Sigmoid colon (tissue), 7 donors: ENCODE results near the gene CAMK1D. TPM values are rescaled to one million over a fixed set of nuclear protein-coding genes. Genes with fewer than 3 reads are reported as not detected.

Source experiments
- DNase-seq: peaks from one replicate; pipeline ENCODE4 v3.0.0-alpha.2; 2019
- H3K27ac ChIP-seq, 4 donors: fragments of 200-600 bp; sonication (generic); one replicate each; pipeline ENCODE4 v1.5.1; 2016 to 2019; ENCODE audit warnings: mild to moderate bottlenecking in 1 of 4
- H3K27me3 ChIP-seq, 3 donors: fragments of 200-600 bp; sonication (generic); one replicate each; pipeline ENCODE4 v1.5.1; 2019; ENCODE audit warnings: mild to moderate bottlenecking in 1 of 3
- H3K36me3 ChIP-seq, 4 donors: fragments of 200-600 bp; sonication (generic); one replicate each; pipeline ENCODE4 v1.5.1; 2016 to 2019
- H3K4me1 ChIP-seq, 4 donors: fragments of 200-600 bp; sonication (generic); one replicate each; pipeline ENCODE4 v1.5.1; 2017 to 2019
- H3K4me3 ChIP-seq, 4 donors: fragments of 200-600 bp; sonication (generic); one replicate each; pipeline ENCODE4 v1.5.1; 2017 to 2019; ENCODE audit warnings: mild to moderate bottlenecking in 2 of 4, moderate library complexity in 1 of 4
- H3K9me3 ChIP-seq, 4 donors: fragments of 200-600 bp in 3 of 4; sonication (generic) in 3 of 4; one replicate each; pipeline versions ENCODE4 v1.5.1 to v1.6.1; 2013 to 2019
- EP300 ChIP-seq, 4 donors: sonication (generic); formaldehyde crosslinking; IDR thresholded peaks; one replicate each; pipeline ENCODE4 v1.6.1; 2017; ENCODE audit warnings: antibody characterized with exemption in 4 of 4
- POLR2A ChIP-seq, 2 donors: fragments of 450-650 bp; IDR thresholded peaks; one replicate each; pipeline ENCODE4 v1.6.1; 2016; ENCODE audit warnings: antibody characterized with exemption in 2 of 2, mild to moderate bottlenecking in 2 of 2, moderate library complexity in 2 of 2
- POLR2AphosphoS5 ChIP-seq, 4 donors: sonication (generic); formaldehyde crosslinking; IDR thresholded peaks; one replicate each; pipeline ENCODE4 v1.6.1; 2017; ENCODE audit warnings: antibody characterized with exemption in 4 of 4
- WGBS, 2 donors: extraction: QIAGEN DNeasy Blood & Tissue Kit; methylation state at CpG; one replicate each; pipeline ENCODE4 v1.1.7; 2013; 5-methylcytosine and 5-hydroxymethylcytosine counted together
- intact Hi-C: fragments of 100-400 bp; cut with DNase I; formaldehyde crosslinking; loops from one replicate; pipeline ENCODE4 v1.15.1; 2023
- polyA plus RNA-seq, 3 donors: library from polyadenylated mRNA; stranded (reverse); fragments of 200-250 nt; gene quantifications; one replicate each; pipeline ENCODE4 v1.2.3, GENCODE V29; 2013
- total RNA-seq, 4 donors: library from RNA; depleted of rRNA; stranded (reverse); fragments of >200 nt; gene quantifications; one replicate each; pipeline ENCODE4 v1.1.0, GENCODE V29; 2016
- TF ChIP-seq, protein P1 (sequence below), 4 experiments: fragments of 450-650 bp in 3 of 4; fragments of 200-600 bp in 1 of 4; IDR thresholded peaks; one replicate each; pipeline ENCODE4 v1.5.1; 2016 to 2019; ENCODE audit warnings: antibody characterized with exemption in 4 of 4, mild to moderate bottlenecking in 3 of 4, moderate library complexity in 2 of 4
- donor health status: healthy with polysubstance abuse.
- donor health status: Bipolar disorder and iron deficiency.
- donor health status: healthy.

The CAMK1D gene
- total and polyA plus RNA-seq, 7 donors = 7.2 to 11.5 (median 8.6) TPM

DNA sequence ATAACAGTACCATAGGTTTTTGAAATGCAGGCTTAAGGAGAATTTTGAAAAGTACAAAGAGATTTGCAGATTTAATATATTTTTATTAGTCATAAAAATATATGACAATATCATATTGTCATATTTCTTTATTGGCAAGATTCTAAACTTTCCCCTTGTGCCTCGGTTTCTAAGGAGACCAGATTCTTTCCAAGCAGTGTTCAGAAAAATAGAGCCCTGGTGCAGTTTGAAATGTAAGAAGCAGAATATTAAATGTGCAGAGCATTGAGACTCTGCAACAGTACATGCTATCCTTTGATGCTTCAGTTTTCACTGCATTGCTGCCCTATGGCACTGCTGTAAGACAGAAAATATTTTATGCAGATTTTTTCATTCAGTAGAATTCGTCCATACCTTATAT is 408.9 kb downstream of the CAMK1D start:
- WGBS, 2 donors = 91 to 92% methylated on average over 2 of the region's 2 CpGs
- intact Hi-C loops = no loop called here
- no peak overlapping the region for H3K4me3 ChIP-seq
- no peaks in the 10 kb centered on the region for H3K9me3 ChIP-seq
- no peak for TF ChIP-seq POLR2AphosphoS5 (IDR thresholded peaks at IDR 0.05)
- TF ChIP-seq, protein P1, sequence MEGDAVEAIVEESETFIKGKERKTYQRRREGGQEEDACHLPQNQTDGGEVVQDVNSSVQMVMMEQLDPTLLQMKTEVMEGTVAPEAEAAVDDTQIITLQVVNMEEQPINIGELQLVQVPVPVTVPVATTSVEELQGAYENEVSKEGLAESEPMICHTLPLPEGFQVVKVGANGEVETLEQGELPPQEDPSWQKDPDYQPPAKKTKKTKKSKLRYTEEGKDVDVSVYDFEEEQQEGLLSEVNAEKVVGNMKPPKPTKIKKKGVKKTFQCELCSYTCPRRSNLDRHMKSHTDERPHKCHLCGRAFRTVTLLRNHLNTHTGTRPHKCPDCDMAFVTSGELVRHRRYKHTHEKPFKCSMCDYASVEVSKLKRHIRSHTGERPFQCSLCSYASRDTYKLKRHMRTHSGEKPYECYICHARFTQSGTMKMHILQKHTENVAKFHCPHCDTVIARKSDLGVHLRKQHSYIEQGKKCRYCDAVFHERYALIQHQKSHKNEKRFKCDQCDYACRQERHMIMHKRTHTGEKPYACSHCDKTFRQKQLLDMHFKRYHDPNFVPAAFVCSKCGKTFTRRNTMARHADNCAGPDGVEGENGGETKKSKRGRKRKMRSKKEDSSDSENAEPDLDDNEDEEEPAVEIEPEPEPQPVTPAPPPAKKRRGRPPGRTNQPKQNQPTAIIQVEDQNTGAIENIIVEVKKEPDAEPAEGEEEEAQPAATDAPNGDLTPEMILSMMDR (IDR thresholded peaks at IDR 0.05) = no peak
- TF ChIP-seq EP300 (IDR thresholded peaks at IDR 0.05) = no peak
- no peak for TF ChIP-seq POLR2A (IDR thresholded peaks at IDR 0.05)
- no peak overlapping the region for H3K27ac ChIP-seq
- no peak for DNase-seq
- no peaks in the 10 kb centered on the region for H3K4me1 ChIP-seq
- H3K36me3 ChIP-seq = peaks cover 0 to 13% (median 2%) of the 10 kb centered on the region in 4 donors
- H3K27me3 ChIP-seq = no peaks in the 10 kb centered on the region

DNA sequence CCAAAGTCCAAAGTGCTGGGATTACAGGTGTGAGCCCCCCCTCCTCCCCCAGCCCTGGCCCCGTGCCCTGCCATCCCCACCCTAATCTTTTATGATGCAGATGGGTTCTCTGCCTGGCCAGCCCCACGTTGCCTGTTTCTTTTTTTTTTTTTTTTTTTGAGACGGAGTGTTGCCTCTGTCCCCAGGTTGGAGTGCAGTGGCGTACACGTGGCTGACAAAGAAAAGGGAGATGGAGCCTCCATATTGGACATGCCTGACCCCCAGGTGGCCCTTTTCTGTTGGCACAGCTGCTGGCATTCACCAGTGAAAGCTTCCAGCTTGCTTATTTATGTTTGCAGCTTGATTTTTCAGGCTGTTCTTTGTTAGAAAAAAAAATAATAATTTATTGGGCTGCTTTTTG is 416.9 kb downstream of the CAMK1D start:
- TF ChIP-seq POLR2A (IDR thresholded peaks at IDR 0.05) (no peak), EP300 (IDR thresholded peaks at IDR 0.05) (no peak), POLR2AphosphoS5 (IDR thresholded peaks at IDR 0.05) (no peak)
- TF ChIP-seq, protein P1 (IDR thresholded peaks at IDR 0.05) = no peak
- Histone ChIP-seq H3K9me3 (no peaks in the 10 kb centered on the region), H3K27me3 (no peaks in the 10 kb centered on the region), H3K4me3 (no peak overlapping the region), H3K27ac (no peak overlapping the region), H3K4me1 (no peaks in the 10 kb centered on the region), H3K36me3 (peaks cover 0 to 23% (median 2%) of the 10 kb centered on the region in 4 donors)
- WGBS, 2 donors = 25 to 76% methylated on average over 5 of the region's 5 CpGs
- no peak for DNase-seq
- intact Hi-C loops = no loop called here

DNA sequence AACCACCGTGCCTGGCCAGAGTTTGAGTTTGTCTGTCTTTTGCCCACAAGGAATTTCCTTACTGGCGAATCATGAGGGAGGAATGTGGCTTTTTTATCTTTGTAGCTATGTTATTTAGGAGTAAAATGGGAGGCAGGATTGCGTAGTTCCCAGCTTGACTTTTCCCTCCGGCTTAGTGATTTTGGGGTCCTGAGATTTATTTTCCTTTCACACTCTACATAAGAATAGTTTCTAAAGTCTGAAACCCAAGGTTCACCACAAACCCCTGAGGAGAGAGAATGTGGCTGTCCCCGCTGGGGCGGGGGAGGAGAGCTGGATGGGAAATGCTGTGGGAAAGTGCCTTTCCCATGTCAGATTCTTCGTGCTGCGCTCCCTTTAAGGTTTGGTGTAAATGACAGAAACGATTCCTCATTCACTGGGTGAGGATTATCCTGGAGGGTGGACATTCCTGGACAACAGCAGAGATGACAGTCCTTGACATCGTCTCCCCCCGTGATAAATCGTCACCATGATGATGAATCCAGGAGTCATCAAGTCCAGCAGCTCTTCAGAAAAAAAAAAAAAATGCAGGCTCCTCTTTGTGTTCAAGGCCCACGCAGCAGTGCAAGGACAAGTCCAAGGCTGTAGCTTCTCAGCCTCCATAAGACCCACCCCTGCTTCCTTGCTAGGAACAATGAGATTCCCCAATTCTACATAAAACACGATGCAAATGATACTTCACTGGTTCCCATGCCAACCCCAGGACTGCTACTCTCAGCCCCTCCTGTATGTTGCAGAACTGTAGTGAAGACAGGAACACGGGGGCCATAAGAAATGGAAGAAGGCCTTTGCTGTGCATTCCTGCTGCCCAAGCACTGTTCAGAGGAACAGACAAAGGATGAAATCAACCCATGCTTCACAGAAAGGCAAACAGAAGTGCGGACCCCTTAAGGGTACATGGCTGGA is 419.1 kb downstream of the CAMK1D start:
- DNase-seq = no peak
- H3K4me1 ChIP-seq = no peaks in the 10 kb centered on the region
- 91 to 93% methylated on average over 16 of the region's 16 CpGs for WGBS, 2 donors

DNA sequence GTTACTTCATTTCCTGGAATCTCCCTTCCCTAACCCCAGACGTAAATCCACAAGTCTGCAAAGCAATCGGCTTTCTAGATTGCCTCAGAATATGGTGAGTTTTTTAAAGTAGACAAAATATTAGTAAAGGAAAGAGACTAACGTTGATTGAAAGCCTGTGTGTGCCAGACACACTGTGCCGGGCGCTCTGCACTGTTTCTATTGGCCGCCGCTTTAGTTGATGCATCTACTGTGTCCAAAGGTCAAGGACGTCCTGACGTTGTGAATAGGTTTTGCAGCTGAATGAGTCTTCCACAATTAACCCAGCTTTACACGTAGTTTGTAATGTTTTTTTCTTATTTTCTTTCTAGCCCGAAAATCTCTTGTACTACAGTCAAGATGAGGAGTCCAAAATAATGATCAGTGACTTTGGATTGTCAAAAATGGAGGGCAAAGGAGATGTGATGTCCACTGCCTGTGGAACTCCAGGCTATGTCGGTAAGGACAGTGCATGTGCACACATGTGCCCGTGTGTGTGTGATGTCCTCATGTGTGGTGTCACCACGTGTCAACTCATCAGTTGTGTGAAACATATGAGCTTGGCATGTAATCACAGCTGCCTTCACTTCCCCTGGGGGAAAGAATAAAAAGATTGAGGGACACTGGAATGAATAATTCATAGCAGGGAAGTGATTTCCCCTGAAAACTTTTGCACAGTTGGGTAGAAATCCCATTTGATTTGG is 420.1 kb downstream of the CAMK1D start:
- WGBS, 2 donors = 87 to 89% methylated on average over 14 of the region's 14 CpGs
- H3K27ac ChIP-seq = no peak overlapping the region
- H3K9me3 ChIP-seq = no peaks in the 10 kb centered on the region
- no peaks in the 10 kb centered on the region for H3K4me1 ChIP-seq
- DNase-seq = no peak
- intact Hi-C loops = no loop called here
- TF ChIP-seq, protein P1 (IDR thresholded peaks at IDR 0.05) = no peak
- TF ChIP-seq POLR2AphosphoS5 (IDR thresholded peaks at IDR 0.05) (no peak), EP300 (IDR thresholded peaks at IDR 0.05) (no peak), POLR2A (IDR thresholded peaks at IDR 0.05) (no peak)
- no peaks in the 10 kb centered on the region for H3K27me3 ChIP-seq
- no peak overlapping the region for H3K4me3 ChIP-seq
- peaks cover 0 to 15% (median 0%) of the 10 kb centered on the region in 4 donors for H3K36me3 ChIP-seq

More for the DNA sequence above, 419.1 kb downstream of the CAMK1D start:
- Histone ChIP-seq H3K4me3 (no peak overlapping the region), H3K27me3 (no peaks in the 10 kb centered on the region), H3K9me3 (no peaks in the 10 kb centered on the region), H3K36me3 (peaks cover 0 to 15% (median 0%) of the 10 kb centered on the region in 4 donors), H3K27ac (no peak overlapping the region)
- TF ChIP-seq POLR2A (IDR thresholded peaks at IDR 0.05) = no peak
- TF ChIP-seq EP300 (IDR thresholded peaks at IDR 0.05) = no peak
- TF ChIP-seq, protein P1 (IDR thresholded peaks at IDR 0.05) = no peak
- no peak for TF ChIP-seq POLR2AphosphoS5 (IDR thresholded peaks at IDR 0.05)
- intact Hi-C loops = no loop called here
